Neutrophil (primary cell): ENCODE measurements around the gene ECE1.

ENCODE experiments used
- H3K27ac ChIP-seq: fragments of 200-600 bp; sonication (generic); 2 replicates; pipeline ENCODE4 v1.5.1; 2016; ENCODE audit warnings: mild to moderate bottlenecking, moderate library complexity
- H3K27me3 ChIP-seq: fragments of 200-600 bp; sonication (generic); 2 replicates; pipeline ENCODE4 v1.6.0; 2016; ENCODE audit warnings: mild to moderate bottlenecking
- H3K36me3 ChIP-seq: fragments of 200-600 bp; sonication (generic); 2 replicates; pipeline ENCODE4 v1.5.1; 2017
- H3K4me1 ChIP-seq, 2 experiments: fragments of 200-600 bp in 1 of 2; sonication (generic) in 1 of 2; 1 replicate in 1 of 2; 2 replicates in 1 of 2; pipeline versions ENCODE4 v1.5.1 to v1.6.1; 2013 to 2016; ENCODE audit warnings: low read depth in 1 of 2, low read length in 1 of 2, mild to moderate bottlenecking in 1 of 2, moderate library complexity in 1 of 2; ENCODE audit not compliant: control insufficient read depth in 1 of 2, insufficient read depth in 1 of 2
- H3K4me3 ChIP-seq, 2 experiments: fragments of 200-600 bp in 1 of 2; sonication (generic) in 1 of 2; 1 replicate in 1 of 2; 2 replicates in 1 of 2; pipeline ENCODE4 v1.5.1; 2013 to 2016; ENCODE audit warnings: low read depth in 1 of 2, low read length in 1 of 2, mild to moderate bottlenecking in 1 of 2, moderate library complexity in 1 of 2
- H3K9me3 ChIP-seq: fragments of 200-600 bp; sonication (generic); 2 replicates; pipeline ENCODE4 v1.5.1; 2016
- CTCF ChIP-seq: fragments of 200-600 bp; sonication (generic); IDR thresholded peaks from 2 replicates; pipeline ENCODE4 v1.5.1; 2016; ENCODE audit warnings: antibody characterized with exemption

Gene ECE1

DNA sequence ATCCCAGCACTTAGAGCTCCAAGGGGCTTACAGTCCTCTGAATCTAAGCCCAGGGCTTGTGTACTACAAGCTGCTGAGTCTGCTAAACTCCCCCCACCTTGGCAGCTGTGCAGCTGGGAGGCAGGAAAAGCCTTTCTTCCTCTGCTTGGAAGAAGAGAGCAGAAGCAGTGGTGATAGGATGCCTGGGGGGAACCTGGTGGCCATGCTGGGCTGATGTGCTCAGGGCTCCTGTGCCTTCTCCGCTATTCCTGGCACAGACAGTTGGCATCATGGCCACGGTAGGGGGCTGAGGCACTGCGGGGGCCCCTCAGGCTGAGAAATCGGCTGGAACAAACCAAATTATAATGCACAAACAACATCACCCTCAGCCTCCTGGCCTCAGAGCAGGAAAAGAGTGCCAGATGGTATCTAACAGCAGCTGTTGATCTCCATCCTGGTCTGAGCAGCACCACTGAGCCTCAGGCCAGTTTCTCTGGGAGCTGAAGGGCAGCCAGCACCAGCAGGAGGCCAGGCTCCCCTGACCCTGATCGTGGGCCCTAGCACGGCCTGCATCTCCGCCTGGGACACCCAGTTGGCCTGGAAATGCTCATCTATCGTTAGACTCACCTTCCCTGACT is 35.8 kb downstream of the ECE1 start:
- peak overlapping the region; percentile 31 for H3K27ac ChIP-seq
- no peak overlapping the region for H3K4me3 ChIP-seq
- H3K36me3 ChIP-seq, result peaks cover 100% of the 10 kb centered on the region
- no peaks in the 10 kb centered on the region for H3K27me3 ChIP-seq
- H3K9me3 ChIP-seq, result no peaks in the 10 kb centered on the region
- H3K4me1 ChIP-seq, result no peaks in the 10 kb centered on the region
- TF ChIP-seq CTCF, result no peak

GRCh38 chr1:21251773-21252471 is 38.3 kb downstream of the ECE1 start:
- Histone ChIP-seq H3K4me1 (no peaks in the 10 kb centered on the region), H3K4me3 (no peak overlapping the region), H3K27me3 (no peaks in the 10 kb centered on the region), H3K27ac (no peak overlapping the region), H3K9me3 (no peaks in the 10 kb centered on the region), H3K36me3 (peaks cover 100% of the 10 kb centered on the region)
- TF ChIP-seq CTCF, result no peak

DNA sequence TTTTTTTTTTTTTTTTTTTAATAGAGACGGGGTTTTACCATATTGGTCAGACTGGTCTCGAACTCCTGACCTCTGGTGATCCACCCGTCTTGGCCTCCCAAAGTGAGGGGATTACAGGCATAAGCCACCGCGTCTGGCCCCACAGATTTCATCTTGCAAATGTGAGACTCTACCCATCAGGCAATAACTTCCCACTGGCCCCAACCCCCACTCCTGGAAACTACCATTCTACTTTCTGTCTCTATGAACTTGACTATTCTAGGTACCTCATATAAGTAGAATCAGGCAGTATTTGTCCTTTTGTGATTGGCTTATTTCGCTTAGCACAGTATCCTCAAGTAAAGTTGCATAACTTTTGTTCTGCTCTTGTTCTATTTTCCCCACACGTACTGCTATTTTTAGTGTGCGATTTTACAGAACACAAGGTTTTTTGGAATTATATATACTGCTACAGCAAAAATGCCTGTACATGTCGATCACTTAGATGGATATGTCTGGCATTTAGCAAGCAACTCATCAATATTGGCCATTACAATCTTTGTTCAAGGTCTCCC is 40.2 kb downstream of the ECE1 start:
- Histone ChIP-seq H3K4me1 (no peaks in the 10 kb centered on the region), H3K9me3 (no peaks in the 10 kb centered on the region), H3K27me3 (no peaks in the 10 kb centered on the region), H3K27ac (no peak overlapping the region), H3K4me3 (no peak overlapping the region), H3K36me3 (peaks cover 100% of the 10 kb centered on the region)
- no peak for TF ChIP-seq CTCF

DNA sequence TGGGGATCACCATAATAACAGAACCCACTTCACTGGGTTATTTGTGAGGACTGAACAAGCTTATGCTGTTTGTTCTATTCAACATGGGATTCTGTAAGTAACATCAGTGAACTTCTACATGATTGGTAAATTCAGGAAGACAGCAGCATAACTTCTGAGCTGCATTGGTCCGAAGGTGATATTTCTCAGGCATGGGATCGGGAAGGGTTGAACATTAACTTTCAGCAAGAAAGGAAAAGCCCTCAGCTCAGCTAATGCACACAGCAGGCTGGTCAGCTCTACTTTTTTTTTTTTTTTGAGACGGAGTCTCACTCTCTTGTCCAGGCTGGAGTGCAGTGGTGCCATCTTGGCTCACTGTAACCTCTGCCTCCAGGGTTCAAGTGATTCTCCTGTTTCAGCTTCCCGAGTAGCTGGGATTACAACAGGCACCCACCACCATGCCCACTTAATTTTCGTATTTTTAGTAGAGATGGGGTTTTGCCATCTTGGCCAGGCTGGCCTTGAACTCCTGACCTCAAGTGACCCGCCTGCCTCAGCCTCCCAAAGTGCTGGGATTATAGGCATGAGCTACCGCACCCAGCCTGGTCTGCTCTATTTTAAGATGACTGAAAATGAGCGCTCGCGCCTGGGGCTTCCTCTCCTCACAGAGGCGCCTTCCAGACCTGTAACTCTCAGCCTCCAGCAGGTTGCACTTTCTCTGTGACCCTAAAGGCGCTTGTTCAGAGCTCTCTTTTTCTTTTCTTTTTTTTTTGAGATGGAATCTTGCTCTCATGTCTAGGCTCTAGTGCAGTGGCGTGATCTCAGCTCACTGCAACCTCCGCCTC is 42.2 kb downstream of the ECE1 start:
- no peak for TF ChIP-seq CTCF
- H3K36me3 ChIP-seq, result peaks cover 100% of the 10 kb centered on the region

GRCh38 chr1:21246905-21247642 is 43.2 kb downstream of the ECE1 start:
- Histone ChIP-seq H3K36me3 (peaks cover 100% of the 10 kb centered on the region), H3K4me3 (no peak overlapping the region), H3K4me1 (no peaks in the 10 kb centered on the region), H3K9me3 (no peaks in the 10 kb centered on the region), H3K27me3 (no peaks in the 10 kb centered on the region), H3K27ac (no peak overlapping the region)
- TF ChIP-seq CTCF, result no peak

More for the DNA sequence above, 42.2 kb downstream of the ECE1 start:
- Histone ChIP-seq H3K4me1 (no peaks in the 10 kb centered on the region), H3K4me3 (no peak overlapping the region), H3K27ac (no peak overlapping the region), H3K9me3 (no peaks in the 10 kb centered on the region), H3K27me3 (no peaks in the 10 kb centered on the region)
